Testis (tissue), 2 donors: Measurements from ENCODE around the gene VAV2.

Source experiments
- POLR2A ChIP-seq: fragments of 450-650 bp; IDR thresholded peaks from one replicate; pipeline ENCODE4 v1.6.1; 2017; ENCODE audit warnings: antibody characterized with exemption, mild to moderate bottlenecking, moderate library complexity
- TF ChIP-seq, protein P1 (sequence below), 3 experiments: fragments of 450-650 bp in 2 of 3; fragments of 200-600 bp in 1 of 3; sonication (generic) in 1 of 3; IDR thresholded peaks; one replicate each; pipeline ENCODE4 v1.5.1; 2016 to 2019; ENCODE audit warnings: antibody characterized with exemption in 3 of 3, mild to moderate bottlenecking in 2 of 3, moderate library complexity in 1 of 3

- no peak for TF ChIP-seq POLR2A
- TF ChIP-seq, protein P1, sequence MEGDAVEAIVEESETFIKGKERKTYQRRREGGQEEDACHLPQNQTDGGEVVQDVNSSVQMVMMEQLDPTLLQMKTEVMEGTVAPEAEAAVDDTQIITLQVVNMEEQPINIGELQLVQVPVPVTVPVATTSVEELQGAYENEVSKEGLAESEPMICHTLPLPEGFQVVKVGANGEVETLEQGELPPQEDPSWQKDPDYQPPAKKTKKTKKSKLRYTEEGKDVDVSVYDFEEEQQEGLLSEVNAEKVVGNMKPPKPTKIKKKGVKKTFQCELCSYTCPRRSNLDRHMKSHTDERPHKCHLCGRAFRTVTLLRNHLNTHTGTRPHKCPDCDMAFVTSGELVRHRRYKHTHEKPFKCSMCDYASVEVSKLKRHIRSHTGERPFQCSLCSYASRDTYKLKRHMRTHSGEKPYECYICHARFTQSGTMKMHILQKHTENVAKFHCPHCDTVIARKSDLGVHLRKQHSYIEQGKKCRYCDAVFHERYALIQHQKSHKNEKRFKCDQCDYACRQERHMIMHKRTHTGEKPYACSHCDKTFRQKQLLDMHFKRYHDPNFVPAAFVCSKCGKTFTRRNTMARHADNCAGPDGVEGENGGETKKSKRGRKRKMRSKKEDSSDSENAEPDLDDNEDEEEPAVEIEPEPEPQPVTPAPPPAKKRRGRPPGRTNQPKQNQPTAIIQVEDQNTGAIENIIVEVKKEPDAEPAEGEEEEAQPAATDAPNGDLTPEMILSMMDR (IDR thresholded peaks at IDR 0.05), result no peak
These were observed 58.6 kb downstream of the VAV2 start for GRCh38 chr9:133933426-133934026.
